ENCODE measurements around the gene BAIAP2L1.
A peak's percentile ranks its signal among the peaks of the same experiment; 100 is the strongest.
"Not testable (repeated sequence)": the region's sequence is repeated elsewhere in the genome, so short reads cannot be mapped to it uniquely, and the experiment has no call there.

The BAIAP2L1 gene

GRCh38 chr7:98400542-98401340 lies at the start of gene BAIAP2L1:
Gene BAIAP2L1, minus strand, starts transcription at chr7:98401090. Its CDS starts 238 bp downstream, at chr7:98400852.
- peak within 1 kb of the TSS; percentile 74 for H3K4me3 ChIP-seq (ENCODE audit: low read depth, low read length)
- peak; percentile 71 for TF ChIP-seq CTCF (IDR thresholded peaks at IDR 0.05; ENCODE audit: low read depth, low read length)
- in situ Hi-C loops (cut with HindIII; ENCODE audit: low sequenced_read_pairs) = no loop called here
- DNase-seq (ENCODE audit: low read depth, low spot score) = peak; percentile 71

GRCh38 chr7:98448766-98449165 lies 47.9 kb upstream of the BAIAP2L1 start:
- H3K4me3 ChIP-seq (ENCODE audit: low read depth, low read length) = no peak overlapping the region
- no peak for DNase-seq (ENCODE audit: low read depth, low spot score)
- in situ Hi-C loops (cut with HindIII; ENCODE audit: low sequenced_read_pairs) = no loop called here
- no peak for TF ChIP-seq CTCF (IDR thresholded peaks at IDR 0.05; ENCODE audit: low read depth, low read length)

GRCh38 chr7:98440992-98441391 lies 40.1 kb upstream of the BAIAP2L1 start:
- H3K4me3 ChIP-seq (ENCODE audit: low read depth, low read length); in situ Hi-C loops (cut with HindIII; ENCODE audit: low sequenced_read_pairs); DNase-seq (ENCODE audit: low read depth, low spot score): not testable (repeated sequence)

GRCh38 chr7:98439484-98439883 lies 38.6 kb upstream of the BAIAP2L1 start:
- no peak overlapping the region for H3K4me3 ChIP-seq (ENCODE audit: low read depth, low read length)
- no peak for TF ChIP-seq CTCF (IDR thresholded peaks at IDR 0.05; ENCODE audit: low read depth, low read length)
- in situ Hi-C loops (cut with HindIII; ENCODE audit: low sequenced_read_pairs) = no loop called here
- DNase-seq (ENCODE audit: low read depth, low spot score) = no peak

GRCh38 chr7:98434087-98434486 lies 33.2 kb upstream of the BAIAP2L1 start:
- no peak overlapping the region for H3K4me3 ChIP-seq (ENCODE audit: low read depth, low read length)
- no peak for TF ChIP-seq CTCF (IDR thresholded peaks at IDR 0.05; ENCODE audit: low read depth, low read length)
- in situ Hi-C loops (cut with HindIII; ENCODE audit: low sequenced_read_pairs) = no loop called here
- DNase-seq (ENCODE audit: low read depth, low spot score) = no peak

- DNase-seq (ENCODE audit: low read depth, low spot score) = no peak
- in situ Hi-C loops (cut with HindIII; ENCODE audit: low sequenced_read_pairs) = no loop called here
- no peak for TF ChIP-seq CTCF (IDR thresholded peaks at IDR 0.05; ENCODE audit: low read depth, low read length)
- no peak overlapping the region for H3K4me3 ChIP-seq (ENCODE audit: low read depth, low read length)
These were observed 28.9 kb upstream of the BAIAP2L1 start for GRCh38 chr7:98429799-98430198.

GRCh38 chr7:98423043-98423442 lies 22.2 kb upstream of the BAIAP2L1 start:
- DNase-seq (ENCODE audit: low read depth, low spot score) = peak; percentile 19
- no peak for TF ChIP-seq CTCF (IDR thresholded peaks at IDR 0.05; ENCODE audit: low read depth, low read length)
- in situ Hi-C loops (cut with HindIII; ENCODE audit: low sequenced_read_pairs) = no loop called here
- no peak overlapping the region for H3K4me3 ChIP-seq (ENCODE audit: low read depth, low read length)
